Measurements from ENCODE around the gene USF3.

DNA sequence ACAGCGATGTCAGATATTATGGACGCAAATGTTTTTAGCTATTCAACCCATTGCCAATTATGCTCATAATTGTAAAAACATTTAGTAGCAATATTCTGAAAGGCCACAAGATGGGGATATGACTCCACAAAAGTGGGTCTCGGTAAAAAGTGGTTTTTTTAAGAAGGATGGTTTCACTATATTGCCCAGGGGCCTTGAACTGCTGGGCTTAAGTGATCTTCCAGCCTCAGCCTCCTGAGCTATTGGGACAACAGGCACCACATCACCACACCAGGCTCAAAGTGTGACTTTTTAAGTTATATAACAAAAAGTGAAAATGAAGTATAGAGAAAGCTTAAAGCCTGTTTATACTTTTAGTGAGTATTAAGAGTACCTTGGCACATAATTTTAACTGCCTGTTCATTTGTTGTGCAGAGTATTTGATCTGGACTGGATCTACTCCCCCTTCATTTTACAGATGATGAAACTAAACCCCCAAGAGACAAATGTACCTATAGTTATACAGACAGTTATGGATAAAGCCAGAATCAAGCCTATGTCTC is 40.2 kb upstream of the USF3 start:
- TF ChIP-seq TAF1 (IDR thresholded peaks at IDR 0.05; ENCODE audit: low read depth, low read length): no peak
- TF ChIP-seq POLR2AphosphoS5 (IDR thresholded peaks at IDR 0.05; ENCODE audit: low read depth, low read length): no peak
- no peak for TF ChIP-seq RNF2 (IDR thresholded peaks at IDR 0.05; ENCODE audit: borderline replicate concordance, low read depth, low read length, missing control alignments, poor library complexity, severe bottlenecking)
- TF ChIP-seq SUZ12 (IDR thresholded peaks at IDR 0.05; ENCODE audit: low read length): no peak
- TF ChIP-seq YY1 (IDR thresholded peaks at IDR 0.05; ENCODE audit: low read depth, low read length): no peak
- no peak for TF ChIP-seq EGR1 (IDR thresholded peaks at IDR 0.05; ENCODE audit: borderline replicate concordance, low read depth, low read length)
- no peak for TF ChIP-seq NRF1 (IDR thresholded peaks at IDR 0.05; ENCODE audit: low read depth, low read length)

Measured in H1 (cell line).